GM18526 (cell line): Measurements from ENCODE around the gene LUC7L2.

ENCODE experiments used
- POLR2A ChIP-seq: IDR thresholded peaks from 3 replicates; pipeline ENCODE4 v1.6.1; 2011; ENCODE audit not compliant: insufficient read length; ENCODE audit errors: extremely low read depth

Gene LUC7L2

GRCh38 chr7:139341776-139342226, 17.9 kb upstream of the LUC7L2 start:
- TF ChIP-seq POLR2A, result no peak

GRCh38 chr7:139345042-139345441, 14.7 kb upstream of the LUC7L2 start:
- TF ChIP-seq POLR2A, result no peak

- no peak for TF ChIP-seq POLR2A
These were observed 8.7 kb upstream of the LUC7L2 start for GRCh38 chr7:139351027-139351426.

GRCh38 chr7:139354729-139355128, 5.0 kb upstream of the LUC7L2 start:
- no peak for TF ChIP-seq POLR2A

- no peak for TF ChIP-seq POLR2A
These were observed 4.4 kb upstream of the LUC7L2 start for GRCh38 chr7:139355320-139355719.

GRCh38 chr7:139358541-139359365, 941 bp upstream of the LUC7L2 start:
- TF ChIP-seq POLR2A, result no peak

- TF ChIP-seq POLR2A, result peak; percentile 52
These were observed 685 bp downstream of the LUC7L2 start for GRCh38 chr7:139360210-139360947.

GRCh38 chr7:139360948-139361307, 1.2 kb downstream of the LUC7L2 start:
- no peak for TF ChIP-seq POLR2A

- TF ChIP-seq POLR2A, result no peak
These were observed 1.8 kb downstream of the LUC7L2 start for GRCh38 chr7:139361523-139361922.

GRCh38 chr7:139362302-139362701, 2.6 kb downstream of the LUC7L2 start:
- TF ChIP-seq POLR2A, result no peak

GRCh38 chr7:139362981-139363380, 3.3 kb downstream of the LUC7L2 start:
- TF ChIP-seq POLR2A, result no peak

- no peak for TF ChIP-seq POLR2A
These were observed 5.6 kb downstream of the LUC7L2 start for GRCh38 chr7:139365336-139365735.

- TF ChIP-seq POLR2A, result no peak
These were observed 6.7 kb downstream of the LUC7L2 start for GRCh38 chr7:139366400-139366799.

GRCh38 chr7:139367438-139368155, 7.9 kb downstream of the LUC7L2 start:
- no peak for TF ChIP-seq POLR2A

GRCh38 chr7:139370301-139370942, 10.7 kb downstream of the LUC7L2 start:
- TF ChIP-seq POLR2A, result no peak
